ENCODE results near the gene CDH20. TPM values are rescaled to one million over a fixed set of nuclear protein-coding genes. Genes with fewer than 3 reads are reported as not detected.

Gene CDH20
- total RNA-seq, 1 donor from 2014 or later: not detected

- H3K36me3 Mint-ChIP-seq (ENCODE audit: low read depth): no peaks in the 10 kb centered on the region
- no peak overlapping the region for H3K27ac Mint-ChIP-seq (ENCODE audit: unreplicated experiment)
- TF ChIP-seq CTCF (IDR thresholded peaks at IDR 0.05): no peak
- no peak overlapping the region for H3K4me3 Mint-ChIP-seq (ENCODE audit: unreplicated experiment)
- H3K9me3 Mint-ChIP-seq (ENCODE audit: low read depth): no peaks in the 10 kb centered on the region
- peaks cover 41% of the 10 kb centered on the region for H3K27me3 Mint-ChIP-seq (ENCODE audit: low read depth)
- no peak for DNase-seq (ENCODE audit: low spot score)
- H3K4me1 Mint-ChIP-seq (ENCODE audit: low read depth): no peaks in the 10 kb centered on the region
Measured at GRCh38 chr18:61474341-61474740, 141.1 kb downstream of the CDH20 start.

GRCh38 chr18:61474918-61475317 is 141.7 kb downstream of the CDH20 start:
- TF ChIP-seq CTCF (IDR thresholded peaks at IDR 0.05): no peak
- no peak overlapping the region for H3K4me3 Mint-ChIP-seq (ENCODE audit: unreplicated experiment)
- H3K9me3 Mint-ChIP-seq (ENCODE audit: low read depth): no peaks in the 10 kb centered on the region
- H3K4me1 Mint-ChIP-seq (ENCODE audit: low read depth): no peaks in the 10 kb centered on the region
- H3K27me3 Mint-ChIP-seq (ENCODE audit: low read depth): peaks cover 46% of the 10 kb centered on the region
- H3K36me3 Mint-ChIP-seq (ENCODE audit: low read depth): no peaks in the 10 kb centered on the region
- no peak for DNase-seq (ENCODE audit: low spot score)
- H3K27ac Mint-ChIP-seq (ENCODE audit: unreplicated experiment): no peak overlapping the region

GRCh38 chr18:61475931-61476330 is 142.7 kb downstream of the CDH20 start:
- Mint-ChIP-seq H3K4me1 (ENCODE audit: low read depth) (no peaks in the 10 kb centered on the region), H3K4me3 (ENCODE audit: unreplicated experiment) (no peak overlapping the region), H3K27ac (ENCODE audit: unreplicated experiment) (no peak overlapping the region), H3K36me3 (ENCODE audit: low read depth) (no peaks in the 10 kb centered on the region), H3K27me3 (ENCODE audit: low read depth) (peaks cover 45% of the 10 kb centered on the region), H3K9me3 (ENCODE audit: low read depth) (no peaks in the 10 kb centered on the region)
- DNase-seq (ENCODE audit: low spot score): no peak
- no peak for TF ChIP-seq CTCF (IDR thresholded peaks at IDR 0.05)

GRCh38 chr18:61489334-61489733 is 156.1 kb downstream of the CDH20 start:
- DNase-seq (ENCODE audit: low spot score): no peak
- H3K4me3 Mint-ChIP-seq (ENCODE audit: unreplicated experiment): no peak overlapping the region
- H3K9me3 Mint-ChIP-seq (ENCODE audit: low read depth): no peaks in the 10 kb centered on the region
- H3K27ac Mint-ChIP-seq (ENCODE audit: unreplicated experiment): no peak overlapping the region
- no peak for TF ChIP-seq CTCF (IDR thresholded peaks at IDR 0.05)
- H3K4me1 Mint-ChIP-seq (ENCODE audit: low read depth): no peaks in the 10 kb centered on the region
- peaks cover 27% of the 10 kb centered on the region for H3K27me3 Mint-ChIP-seq (ENCODE audit: low read depth)
- H3K36me3 Mint-ChIP-seq (ENCODE audit: low read depth): no peaks in the 10 kb centered on the region

GRCh38 chr18:61496374-61496773 is 163.1 kb downstream of the CDH20 start:
- Mint-ChIP-seq H3K36me3 (ENCODE audit: low read depth) (no peaks in the 10 kb centered on the region), H3K27ac (ENCODE audit: unreplicated experiment) (no peak overlapping the region), H3K9me3 (ENCODE audit: low read depth) (no peaks in the 10 kb centered on the region), H3K27me3 (ENCODE audit: low read depth) (peaks cover 10% of the 10 kb centered on the region), H3K4me1 (ENCODE audit: low read depth) (no peaks in the 10 kb centered on the region), H3K4me3 (ENCODE audit: unreplicated experiment) (no peak overlapping the region)
- peak; percentile 59 for DNase-seq (ENCODE audit: low spot score)
- TF ChIP-seq CTCF (IDR thresholded peaks at IDR 0.05): no peak

Measured in chondrocyte (in vitro differentiated cells).